K562 (cell line): ENCODE data around the gene MRPS26. TPM values are rescaled to one million over a fixed set of nuclear protein-coding genes. Genes with fewer than 3 reads are reported as not detected.

ENCODE experiments used
- BHLHE40 ChIP-seq: IDR thresholded peaks from 2 replicates; pipeline ENCODE4 v1.6.1; 2011; ENCODE audit warnings: low read length, improper control_type of control experiment
- C11orf30 ChIP-seq: fragments of 450-650 bp; IDR thresholded peaks from 2 replicates; pipeline ENCODE4 v1.6.1; 2016; ENCODE audit warnings: low read depth, mild to moderate bottlenecking
- CREB3L1 ChIP-seq: fragments of 450-650 bp; IDR thresholded peaks from 2 replicates; pipeline ENCODE4 v1.6.1; 2014; ENCODE audit warnings: low read depth, mild to moderate bottlenecking, moderate library complexity, borderline replicate concordance
- ESRRA ChIP-seq: fragments of 450-650 bp; IDR thresholded peaks from 2 replicates; pipeline ENCODE4 v1.6.1; 2014; ENCODE audit warnings: low read depth, mild to moderate bottlenecking, moderate library complexity, borderline replicate concordance
- HDAC1 ChIP-seq, 2 experiments: fragments of 450-650 bp; IDR thresholded peaks; 2 replicates each; pipeline ENCODE4 v1.6.1; 2016 to 2017; ENCODE audit warnings: inconsistent platforms in 1 of 2, mild to moderate bottlenecking in 1 of 2, moderate library complexity in 1 of 2
- HMG20B ChIP-seq: fragments of 250-450 bp; sonication (Bioruptor Pico); IDR thresholded peaks from 2 replicates; pipeline ENCODE4 v1.5.0; 2021; ENCODE audit warnings: mild to moderate bottlenecking
- PURB ChIP-seq: sonication (generic); formaldehyde crosslinking; IDR thresholded peaks from 2 replicates; pipeline ENCODE4 v1.9.0; 2021; ENCODE audit warnings: low read depth, mild to moderate bottlenecking, missing genetic modification reagents
- RBBP5 ChIP-seq: fragments of 200-600 bp; sonication (generic); IDR thresholded peaks from 2 replicates; pipeline ENCODE4 v1.6.1; 2012; ENCODE audit warnings: borderline replicate concordance, mild to moderate bottlenecking, low read length, control low read depth, inconsistent platforms; ENCODE audit not compliant: insufficient read depth, poor library complexity, severe bottlenecking
- RBFOX2 ChIP-seq: fragments of 200-400 bp; formaldehyde crosslinking; IDR thresholded peaks from 2 replicates; pipeline ENCODE4 v1.6.1; 2017; ENCODE audit warnings: low read depth, mild to moderate bottlenecking, low read length, moderate library complexity
- RHOXF2B ChIP-seq: fragments of 250-450 bp; sonication (Bioruptor Pico); conservative IDR thresholded peaks from 2 replicates; pipeline ENCODE4 v1.5.1; 2021
- SAFB2 ChIP-seq: fragments of 200-400 bp; formaldehyde crosslinking; IDR thresholded peaks from 2 replicates; pipeline ENCODE4 v1.6.1; 2018; ENCODE audit warnings: borderline replicate concordance, low read length, low read depth, moderate library complexity; ENCODE audit not compliant: severe bottlenecking
- SP1 ChIP-seq: sonication (generic); formaldehyde crosslinking; IDR thresholded peaks from 2 replicates; pipeline ENCODE4 v1.8.1; 2022; ENCODE audit warnings: mild to moderate bottlenecking, missing genetic modification reagents
- ZNF12 ChIP-seq: sonication (generic); formaldehyde crosslinking; IDR thresholded peaks from 2 replicates; pipeline ENCODE4 v1.4.0; 2020; ENCODE audit warnings: mild to moderate bottlenecking, missing genetic modification reagents
- polyA plus RNA-seq, 8 experiments: library from polyadenylated mRNA; depleted of rRNA in 4 of 8; stranded (reverse) in 5 of 8; unstranded in 3 of 8; fragments of >200 nt; fragmentation: Nextera tagmentation in 2 of 8; fragmentation: Illumina TruSeq in 1 of 8; extraction: Ambion mirVana in 2 of 8; extraction: Trizol in 1 of 8; gene quantifications; 2 replicates each; pipeline versions ENCODE4 v1.2.1 to v1.2.3, GENCODE V29; 2011 to 2014; ENCODE audit warnings: inconsistent platforms in 1 of 8, missing spikeins in 1 of 8
- total RNA-seq, 7 experiments: library from RNA; depleted of rRNA in 6 of 7; stranded (reverse); fragments of >200 nt in 6 of 7; fragmentation: Illumina TruSeq in 2 of 7; extraction: Trizol in 2 of 7; gene quantifications; 2 replicates each; pipeline versions ENCODE4 v1.2.1 to v1.2.3, GENCODE V29; 2011 to 2021; ENCODE audit warnings: low replicate concordance in 1 of 7
- TF ChIP-seq, protein P1 (sequence below), 3 experiments: IDR thresholded peaks in 2 of 3; conservative IDR thresholded peaks in 1 of 3; 2 replicates each; pipeline ENCODE4 v1.5.1; 2011 to 2012; ENCODE audit warnings: low read length in 3 of 3, mild to moderate bottlenecking in 3 of 3, control low read depth in 2 of 3, improper control_type of control experiment in 1 of 3, inconsistent platforms in 1 of 3, low read depth in 1 of 3, mixed read lengths in 1 of 3, moderate library complexity in 1 of 3; ENCODE audit not compliant: insufficient read depth in 2 of 3
- TF ChIP-seq, protein P2 (sequence below): sonication (generic); formaldehyde crosslinking; IDR thresholded peaks from 2 replicates; pipeline ENCODE4 v1.8.1; 2023; ENCODE audit warnings: mild to moderate bottlenecking, missing genetic modification reagents
- TF ChIP-seq, protein P3 (sequence below): fragments of 250-450 bp; sonication (Bioruptor Pico); IDR thresholded peaks from 2 replicates; pipeline ENCODE4 v1.8.0; 2021; ENCODE audit warnings: borderline replicate concordance, mild to moderate bottlenecking, moderate library complexity; ENCODE audit not compliant: poor library complexity, severe bottlenecking

MRPS26 gene
- total and polyA plus RNA-seq, 9 of the 15 experiments (the other 6 are each of a cell fraction or from before 2014, with no cell fraction given), result 2.7 to 70.5 (median 28.8) TPM

GRCh38 chr20:3045816-3046676, at the start of gene MRPS26 (continued):
- TF ChIP-seq, protein P1, sequence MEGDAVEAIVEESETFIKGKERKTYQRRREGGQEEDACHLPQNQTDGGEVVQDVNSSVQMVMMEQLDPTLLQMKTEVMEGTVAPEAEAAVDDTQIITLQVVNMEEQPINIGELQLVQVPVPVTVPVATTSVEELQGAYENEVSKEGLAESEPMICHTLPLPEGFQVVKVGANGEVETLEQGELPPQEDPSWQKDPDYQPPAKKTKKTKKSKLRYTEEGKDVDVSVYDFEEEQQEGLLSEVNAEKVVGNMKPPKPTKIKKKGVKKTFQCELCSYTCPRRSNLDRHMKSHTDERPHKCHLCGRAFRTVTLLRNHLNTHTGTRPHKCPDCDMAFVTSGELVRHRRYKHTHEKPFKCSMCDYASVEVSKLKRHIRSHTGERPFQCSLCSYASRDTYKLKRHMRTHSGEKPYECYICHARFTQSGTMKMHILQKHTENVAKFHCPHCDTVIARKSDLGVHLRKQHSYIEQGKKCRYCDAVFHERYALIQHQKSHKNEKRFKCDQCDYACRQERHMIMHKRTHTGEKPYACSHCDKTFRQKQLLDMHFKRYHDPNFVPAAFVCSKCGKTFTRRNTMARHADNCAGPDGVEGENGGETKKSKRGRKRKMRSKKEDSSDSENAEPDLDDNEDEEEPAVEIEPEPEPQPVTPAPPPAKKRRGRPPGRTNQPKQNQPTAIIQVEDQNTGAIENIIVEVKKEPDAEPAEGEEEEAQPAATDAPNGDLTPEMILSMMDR (IDR thresholded peaks at IDR 0.05 in 2 of 3, conservative IDR thresholded peaks at IDR 0.05 in 1 of 3; ENCODE audit: insufficient read depth in 2 of 3, low read depth in 1 of 3, low read length in 3 of 3), result 0 out of 6 replicates have a peak, but pooled peaks of 1 of the 3 experiments have one; percentile 1
- TF ChIP-seq BHLHE40, result 0 out of 2 replicates have a peak, but pooled peaks have one; percentile 19
- TF ChIP-seq ZNF12 (CRISPR knock-in tag), result peak; percentile 49
- no peak for TF ChIP-seq HMG20B (CRISPR knock-in tag)
- TF ChIP-seq ESRRA, result no peak; the same call in 1 of the 2 replicates
- peak; percentile 78 for TF ChIP-seq RBBP5
- TF ChIP-seq PURB, result no peak
- no peak for TF ChIP-seq RHOXF2B (CRISPR knock-in tag)
- TF ChIP-seq RBFOX2, result peak; percentile 88
- no peak; the same call in 1 of the 2 replicates for TF ChIP-seq C11orf30
- TF ChIP-seq HDAC1 (IDR thresholded peaks at IDR 0.05), result peak in 1 of 2 experiments; percentile 50; a peak in 2 of 4 replicates
- peak; percentile 72; the same call in 1 of the 2 replicates for TF ChIP-seq CREB3L1
- TF ChIP-seq, protein P2, sequence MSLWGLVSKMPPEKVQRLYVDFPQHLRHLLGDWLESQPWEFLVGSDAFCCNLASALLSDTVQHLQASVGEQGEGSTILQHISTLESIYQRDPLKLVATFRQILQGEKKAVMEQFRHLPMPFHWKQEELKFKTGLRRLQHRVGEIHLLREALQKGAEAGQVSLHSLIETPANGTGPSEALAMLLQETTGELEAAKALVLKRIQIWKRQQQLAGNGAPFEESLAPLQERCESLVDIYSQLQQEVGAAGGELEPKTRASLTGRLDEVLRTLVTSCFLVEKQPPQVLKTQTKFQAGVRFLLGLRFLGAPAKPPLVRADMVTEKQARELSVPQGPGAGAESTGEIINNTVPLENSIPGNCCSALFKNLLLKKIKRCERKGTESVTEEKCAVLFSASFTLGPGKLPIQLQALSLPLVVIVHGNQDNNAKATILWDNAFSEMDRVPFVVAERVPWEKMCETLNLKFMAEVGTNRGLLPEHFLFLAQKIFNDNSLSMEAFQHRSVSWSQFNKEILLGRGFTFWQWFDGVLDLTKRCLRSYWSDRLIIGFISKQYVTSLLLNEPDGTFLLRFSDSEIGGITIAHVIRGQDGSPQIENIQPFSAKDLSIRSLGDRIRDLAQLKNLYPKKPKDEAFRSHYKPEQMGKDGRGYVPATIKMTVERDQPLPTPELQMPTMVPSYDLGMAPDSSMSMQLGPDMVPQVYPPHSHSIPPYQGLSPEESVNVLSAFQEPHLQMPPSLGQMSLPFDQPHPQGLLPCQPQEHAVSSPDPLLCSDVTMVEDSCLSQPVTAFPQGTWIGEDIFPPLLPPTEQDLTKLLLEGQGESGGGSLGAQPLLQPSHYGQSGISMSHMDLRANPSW (CRISPR knock-in tag), result no peak
- TF ChIP-seq SAFB2, result no peak
- TF ChIP-seq, protein P3, sequence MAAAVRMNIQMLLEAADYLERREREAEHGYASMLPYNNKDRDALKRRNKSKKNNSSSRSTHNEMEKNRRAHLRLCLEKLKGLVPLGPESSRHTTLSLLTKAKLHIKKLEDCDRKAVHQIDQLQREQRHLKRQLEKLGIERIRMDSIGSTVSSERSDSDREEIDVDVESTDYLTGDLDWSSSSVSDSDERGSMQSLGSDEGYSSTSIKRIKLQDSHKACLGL (CRISPR knock-in tag), result peak; percentile 11
- TF ChIP-seq SP1 (CRISPR knock-in tag), result peak; percentile 73
